Prostate gland (tissue), 2 donors: ENCODE measurements around the gene PRF1. TPM values are rescaled to one million over a fixed set of nuclear protein-coding genes. Genes with fewer than 3 reads are reported as not detected.

Source experiments
- DNase-seq: peaks from one replicate; pipeline ENCODE4 v3.0.0-alpha.2; 2019; ENCODE audit warnings: low spot score
- H3K27ac ChIP-seq, 2 donors: fragments of 200-600 bp; sonication (generic); 2 replicates each; pipeline ENCODE4 v1.5.1; 2017 to 2019
- H3K27me3 ChIP-seq: fragments of 200-600 bp; sonication (generic); replicated peaks from 2 replicates; pipeline ENCODE4 v1.5.1; 2019; ENCODE audit not compliant: insufficient read depth
- H3K36me3 ChIP-seq, 2 donors: fragments of 200-600 bp; sonication (generic); 1 replicate in 1 of 2; 2 replicates in 1 of 2; pipeline versions ENCODE4 v1.5.1 to v1.8.1; 2017 to 2019
- H3K4me1 ChIP-seq: fragments of 200-600 bp; sonication (generic); replicated peaks from 2 replicates; pipeline ENCODE4 v1.5.1; 2019
- H3K4me3 ChIP-seq, 2 donors: fragments of 200-600 bp; sonication (generic); 2 replicates each; pipeline ENCODE4 v1.5.1; 2017 to 2019
- H3K9me3 ChIP-seq: fragments of 200-600 bp; sonication (generic); 2 replicates; pipeline ENCODE4 v1.5.1; 2017
- POLR2A ChIP-seq: fragments of 450-650 bp; IDR thresholded peaks from one replicate; pipeline ENCODE4 v1.6.1; 2016; ENCODE audit warnings: antibody characterized with exemption, mild to moderate bottlenecking
- POLR2AphosphoS5 ChIP-seq: sonication (generic); formaldehyde crosslinking; IDR thresholded peaks from one replicate; pipeline ENCODE4 v1.6.1; 2017; ENCODE audit warnings: antibody characterized with exemption
- WGBS: methylation state at CpG from one replicate; pipeline ENCODE4 v1.1.5; 2018; 5-methylcytosine and 5-hydroxymethylcytosine counted together
- intact Hi-C: fragments of 100-400 bp; cut with DNase I; formaldehyde crosslinking; loops from one replicate; pipeline ENCODE4 v1.14.2; 2022
- total RNA-seq, 2 donors: library from RNA; depleted of rRNA; stranded (reverse); fragments of >200 nt; gene quantifications; one replicate each; pipeline ENCODE4 v1.1.0, GENCODE V29; 2016
- TF ChIP-seq, protein P1 (sequence below), 4 experiments: fragments of 200-600 bp in 2 of 4; fragments of 450-650 bp in 2 of 4; sonication (generic) in 2 of 4; IDR thresholded peaks; 1 replicate in 3 of 4; 2 replicates in 1 of 4; pipeline ENCODE4 v1.5.1; 2016 to 2019; ENCODE audit warnings: antibody characterized with exemption in 4 of 4, mild to moderate bottlenecking in 2 of 4, moderate library complexity in 2 of 4

PRF1 gene
- total RNA-seq, 2 donors from 2014 or later = 0.32 to 2.3 TPM

DNA sequence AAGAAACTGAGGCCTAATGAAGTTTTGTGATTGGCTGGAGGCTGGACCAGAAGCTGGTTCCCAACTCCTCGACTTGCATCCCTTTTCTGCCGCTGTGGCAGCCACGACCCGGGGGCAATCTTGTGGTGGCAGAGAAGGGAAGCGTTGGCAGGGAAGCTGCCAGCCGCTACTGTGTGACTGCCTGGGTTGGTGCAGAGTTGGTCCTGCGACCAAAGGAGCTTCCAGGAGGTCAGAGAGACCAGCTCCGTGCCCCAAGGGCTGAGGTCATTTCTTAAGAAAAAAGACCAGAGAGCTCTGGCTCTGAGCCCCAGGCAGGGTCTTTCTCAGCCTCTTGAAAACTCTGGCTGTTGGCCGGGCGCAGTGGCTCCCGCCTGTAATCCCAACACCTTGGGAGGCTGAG lies 47.2 kb downstream of the PRF1 start:
- Histone ChIP-seq H3K4me3 (no peak overlapping the region), H3K36me3 (no peaks in the 10 kb centered on the region), H3K27ac (no peak overlapping the region), H3K27me3 (no peaks in the 10 kb centered on the region), H3K4me1 (no peaks in the 10 kb centered on the region), H3K9me3 (no peaks in the 10 kb centered on the region)
- intact Hi-C loops = no loop called here
- WGBS = 87% methylated on average over 9 of the region's 11 CpGs
- TF ChIP-seq POLR2A (no peak), POLR2AphosphoS5 (no peak)
- TF ChIP-seq, protein P1, sequence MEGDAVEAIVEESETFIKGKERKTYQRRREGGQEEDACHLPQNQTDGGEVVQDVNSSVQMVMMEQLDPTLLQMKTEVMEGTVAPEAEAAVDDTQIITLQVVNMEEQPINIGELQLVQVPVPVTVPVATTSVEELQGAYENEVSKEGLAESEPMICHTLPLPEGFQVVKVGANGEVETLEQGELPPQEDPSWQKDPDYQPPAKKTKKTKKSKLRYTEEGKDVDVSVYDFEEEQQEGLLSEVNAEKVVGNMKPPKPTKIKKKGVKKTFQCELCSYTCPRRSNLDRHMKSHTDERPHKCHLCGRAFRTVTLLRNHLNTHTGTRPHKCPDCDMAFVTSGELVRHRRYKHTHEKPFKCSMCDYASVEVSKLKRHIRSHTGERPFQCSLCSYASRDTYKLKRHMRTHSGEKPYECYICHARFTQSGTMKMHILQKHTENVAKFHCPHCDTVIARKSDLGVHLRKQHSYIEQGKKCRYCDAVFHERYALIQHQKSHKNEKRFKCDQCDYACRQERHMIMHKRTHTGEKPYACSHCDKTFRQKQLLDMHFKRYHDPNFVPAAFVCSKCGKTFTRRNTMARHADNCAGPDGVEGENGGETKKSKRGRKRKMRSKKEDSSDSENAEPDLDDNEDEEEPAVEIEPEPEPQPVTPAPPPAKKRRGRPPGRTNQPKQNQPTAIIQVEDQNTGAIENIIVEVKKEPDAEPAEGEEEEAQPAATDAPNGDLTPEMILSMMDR (IDR thresholded peaks at IDR 0.05) = no peak
- no peak for DNase-seq

- no peaks in the 10 kb centered on the region for H3K4me1 ChIP-seq
- H3K36me3 ChIP-seq = no peaks in the 10 kb centered on the region
- no peak overlapping the region for H3K4me3 ChIP-seq
- TF ChIP-seq POLR2A = no peak
- TF ChIP-seq POLR2AphosphoS5 = no peak
- TF ChIP-seq, protein P1 (IDR thresholded peaks at IDR 0.05) = no peak
- 83% methylated on average over 6 of the region's 6 CpGs for WGBS
- H3K9me3 ChIP-seq = no peaks in the 10 kb centered on the region
- DNase-seq = no peak
- intact Hi-C loops = loop anchor here (5.0 kb wide), 1 partner anchor 330 kb away; no protein-coding TSS in a partner anchor
- H3K27ac ChIP-seq = no peak overlapping the region
- no peaks in the 10 kb centered on the region for H3K27me3 ChIP-seq
Observed at GRCh38 chr10:70552586-70552985, 50.0 kb downstream of the PRF1 start.

DNA sequence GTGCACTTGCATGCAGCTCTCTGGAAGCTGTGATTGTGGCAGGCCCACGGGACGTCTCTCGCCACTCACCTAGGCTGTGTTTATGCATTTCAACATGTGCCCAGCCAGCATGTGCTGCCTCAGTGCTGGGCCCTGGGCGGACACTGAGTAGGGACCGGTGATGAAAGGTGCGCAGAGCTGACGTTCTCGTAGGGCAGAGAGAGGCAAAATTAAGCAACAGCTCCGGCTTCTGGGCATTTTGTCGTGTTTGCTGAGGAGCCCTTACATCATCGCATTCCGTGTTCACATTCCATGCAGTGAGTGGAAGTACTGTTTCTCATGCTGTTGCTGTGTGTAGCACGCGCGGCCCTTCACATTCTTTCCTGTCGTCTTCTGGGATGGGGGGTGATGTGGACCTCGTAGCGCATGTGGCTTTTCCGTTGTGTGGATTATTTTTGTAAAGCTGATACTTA lies 50.5 kb downstream of the PRF1 start:
- no peaks in the 10 kb centered on the region for H3K9me3 ChIP-seq
- intact Hi-C loops = loop anchor here (2.0 to 5.0 kb wide), 2 partner anchors 207 to 330 kb away; no protein-coding TSS in a partner anchor
- TF ChIP-seq POLR2A = no peak
- TF ChIP-seq, protein P1 (IDR thresholded peaks at IDR 0.05) = no peak
- TF ChIP-seq POLR2AphosphoS5 = no peak
- H3K27ac ChIP-seq = no peak overlapping the region
- WGBS = 69% methylated on average over 19 of the region's 19 CpGs
- no peaks in the 10 kb centered on the region for H3K27me3 ChIP-seq
- no peak for DNase-seq
- no peaks in the 10 kb centered on the region for H3K4me1 ChIP-seq
- no peaks in the 10 kb centered on the region for H3K36me3 ChIP-seq
- H3K4me3 ChIP-seq = no peak overlapping the region

GRCh38 chr10:70551466-70551865 lies 51.1 kb downstream of the PRF1 start:
- H3K27ac ChIP-seq = no peak overlapping the region
- no peak for TF ChIP-seq POLR2AphosphoS5
- no peak for TF ChIP-seq POLR2A
- TF ChIP-seq, protein P1 (IDR thresholded peaks at IDR 0.05) = no peak
- H3K4me3 ChIP-seq = no peak overlapping the region
- 66% methylated on average over 2 of the region's 2 CpGs for WGBS
- no peaks in the 10 kb centered on the region for H3K36me3 ChIP-seq
- DNase-seq = no peak
- H3K27me3 ChIP-seq = no peaks in the 10 kb centered on the region
- H3K4me1 ChIP-seq = no peaks in the 10 kb centered on the region
- H3K9me3 ChIP-seq = no peaks in the 10 kb centered on the region
- intact Hi-C loops = loop anchor here (2.0 to 5.0 kb wide), 2 partner anchors 207 to 331 kb away; no protein-coding TSS in a partner anchor

GRCh38 chr10:70550459-70550858 lies 52.1 kb downstream of the PRF1 start:
- intact Hi-C loops = loop anchor here (2.0 to 5.0 kb wide), 2 partner anchors 208 to 332 kb away; no protein-coding TSS in a partner anchor
- WGBS = 88% methylated on average over 6 of the region's 6 CpGs
- no peaks in the 10 kb centered on the region for H3K36me3 ChIP-seq
- no peak overlapping the region for H3K4me3 ChIP-seq
- no peaks in the 10 kb centered on the region for H3K9me3 ChIP-seq
- no peaks in the 10 kb centered on the region for H3K4me1 ChIP-seq
- TF ChIP-seq POLR2AphosphoS5 = no peak
- TF ChIP-seq, protein P1 (IDR thresholded peaks at IDR 0.05) = no peak
- TF ChIP-seq POLR2A = no peak
- no peak for DNase-seq
- H3K27ac ChIP-seq = no peak overlapping the region
- no peaks in the 10 kb centered on the region for H3K27me3 ChIP-seq
